ENCODE measurements around the gene DYNC1H1.

GRCh38 chr14:102047808-102048540, 83.6 kb downstream of the DYNC1H1 start:
- no peak for TF ChIP-seq CTCF (IDR thresholded peaks at IDR 0.05 in 8 of 11, conservative IDR thresholded peaks at IDR 0.05 in 3 of 11)
- TF ChIP-seq POLR2A (IDR thresholded peaks at IDR 0.05), result no peak

Data from spleen (tissue), 7 donors.